GM12874 (cell line): ENCODE measurements around the gene LTBP2.

ENCODE experiments used
- TF ChIP-seq, protein P1 (sequence below): IDR thresholded peaks from 2 replicates; pipeline ENCODE4 v1.5.1; 2011; ENCODE audit warnings: low read depth, mild to moderate bottlenecking, control low read depth, low read length, moderate library complexity; ENCODE audit not compliant: insufficient read depth

The LTBP2 gene

DNA sequence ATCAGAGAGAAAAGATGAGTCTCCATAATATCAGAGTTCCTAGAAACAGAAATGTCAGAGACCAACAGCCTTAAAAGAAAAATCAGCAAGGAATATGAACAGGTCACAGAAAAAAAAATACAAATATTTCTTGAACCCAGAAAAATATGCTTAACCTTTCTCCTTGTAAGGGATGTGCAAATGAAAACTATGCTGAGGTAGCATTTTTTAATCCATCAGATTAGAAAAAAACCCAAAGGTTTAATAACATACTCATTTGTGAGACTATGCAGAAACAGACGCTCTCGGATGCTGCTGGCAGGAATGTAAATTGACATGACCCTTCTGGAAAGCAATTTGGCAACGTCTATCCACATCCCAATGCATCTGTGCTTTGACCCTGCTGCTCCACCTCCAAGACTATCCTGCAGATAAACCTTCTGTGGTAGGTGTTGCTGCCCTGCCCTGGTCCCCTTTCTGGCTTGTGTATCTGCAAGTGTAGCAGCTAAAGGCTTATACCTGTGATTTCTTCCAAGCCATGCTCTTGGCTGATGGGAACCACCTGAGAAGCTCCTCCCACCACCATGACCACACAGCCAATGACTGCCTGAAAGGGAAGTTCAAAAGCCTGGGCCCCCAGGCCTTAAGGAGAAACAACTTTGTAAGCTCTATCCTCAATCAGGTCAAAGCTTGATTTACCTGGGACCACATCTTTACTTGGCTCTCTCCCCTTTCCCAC lies 49.4 kb downstream of the LTBP2 start:
- TF ChIP-seq, protein P1, sequence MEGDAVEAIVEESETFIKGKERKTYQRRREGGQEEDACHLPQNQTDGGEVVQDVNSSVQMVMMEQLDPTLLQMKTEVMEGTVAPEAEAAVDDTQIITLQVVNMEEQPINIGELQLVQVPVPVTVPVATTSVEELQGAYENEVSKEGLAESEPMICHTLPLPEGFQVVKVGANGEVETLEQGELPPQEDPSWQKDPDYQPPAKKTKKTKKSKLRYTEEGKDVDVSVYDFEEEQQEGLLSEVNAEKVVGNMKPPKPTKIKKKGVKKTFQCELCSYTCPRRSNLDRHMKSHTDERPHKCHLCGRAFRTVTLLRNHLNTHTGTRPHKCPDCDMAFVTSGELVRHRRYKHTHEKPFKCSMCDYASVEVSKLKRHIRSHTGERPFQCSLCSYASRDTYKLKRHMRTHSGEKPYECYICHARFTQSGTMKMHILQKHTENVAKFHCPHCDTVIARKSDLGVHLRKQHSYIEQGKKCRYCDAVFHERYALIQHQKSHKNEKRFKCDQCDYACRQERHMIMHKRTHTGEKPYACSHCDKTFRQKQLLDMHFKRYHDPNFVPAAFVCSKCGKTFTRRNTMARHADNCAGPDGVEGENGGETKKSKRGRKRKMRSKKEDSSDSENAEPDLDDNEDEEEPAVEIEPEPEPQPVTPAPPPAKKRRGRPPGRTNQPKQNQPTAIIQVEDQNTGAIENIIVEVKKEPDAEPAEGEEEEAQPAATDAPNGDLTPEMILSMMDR, result no peak

DNA sequence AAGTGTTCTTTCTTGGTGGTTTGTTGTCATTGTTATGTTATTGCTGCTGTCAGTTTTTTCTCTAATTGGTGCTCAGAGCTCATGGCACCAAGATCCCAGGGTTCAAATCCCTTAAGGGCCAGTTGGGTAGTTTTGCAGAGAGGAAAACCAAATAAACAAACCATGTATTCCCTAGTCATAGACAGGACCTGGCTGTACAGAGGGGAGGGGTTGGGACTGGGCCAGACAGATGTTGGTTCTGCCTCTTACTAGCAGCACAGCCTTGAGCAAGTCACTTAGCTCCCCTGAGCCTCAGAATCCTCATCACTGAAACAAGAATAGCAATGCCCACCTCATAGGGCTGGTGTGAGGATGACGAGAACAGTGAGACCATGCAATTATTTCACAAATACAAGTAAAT lies 53.4 kb downstream of the LTBP2 start:
- TF ChIP-seq, protein P1, result no peak

DNA sequence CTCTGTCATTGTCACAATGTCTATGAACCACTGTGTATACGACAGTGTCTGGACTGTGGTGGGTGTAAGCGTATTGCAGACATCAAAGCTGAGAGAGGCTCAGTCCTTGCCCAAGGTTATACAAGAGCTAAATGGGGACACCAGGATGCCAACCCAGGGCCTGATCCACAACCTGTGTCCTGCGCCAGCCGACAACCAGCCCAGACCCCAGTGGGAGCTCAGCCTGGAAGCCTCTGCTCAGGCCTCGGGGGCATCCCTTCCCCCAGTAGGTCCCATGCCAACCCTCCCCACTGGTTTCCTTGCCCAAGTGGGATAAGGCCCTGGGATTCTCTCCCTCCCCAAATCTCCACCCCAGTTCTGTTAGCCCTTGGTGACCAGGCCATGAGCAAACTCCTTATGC lies 54.3 kb downstream of the LTBP2 start:
- TF ChIP-seq, protein P1, result no peak

DNA sequence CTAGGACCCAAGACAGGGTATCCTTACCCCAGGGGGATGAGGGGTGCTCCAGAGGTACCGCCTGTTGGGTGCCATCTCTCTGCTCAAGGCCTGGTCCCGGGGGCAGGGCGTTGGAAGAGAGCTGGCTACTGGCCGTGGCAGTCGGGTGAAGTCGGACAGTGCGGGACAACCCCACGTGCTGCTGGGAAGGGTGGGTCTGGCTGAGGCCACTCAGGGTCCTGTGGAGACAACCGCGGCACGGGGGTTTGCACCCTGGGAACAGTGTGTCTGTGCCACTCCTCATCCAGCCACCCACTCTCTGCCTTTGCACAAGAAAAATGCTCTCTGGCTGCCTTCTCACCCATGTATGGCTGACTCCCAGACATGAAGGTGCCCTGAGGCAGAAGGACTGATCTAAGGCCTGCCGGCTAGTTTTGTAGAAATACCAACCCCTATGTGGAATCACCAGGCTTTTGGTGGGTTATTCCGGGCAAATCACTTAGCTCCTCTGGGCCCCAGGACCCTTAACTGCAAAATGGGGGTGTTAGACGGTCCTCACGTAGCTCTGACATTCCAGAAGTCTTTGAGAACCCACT lies 56.5 kb downstream of the LTBP2 start:
- TF ChIP-seq, protein P1, result no peak

DNA sequence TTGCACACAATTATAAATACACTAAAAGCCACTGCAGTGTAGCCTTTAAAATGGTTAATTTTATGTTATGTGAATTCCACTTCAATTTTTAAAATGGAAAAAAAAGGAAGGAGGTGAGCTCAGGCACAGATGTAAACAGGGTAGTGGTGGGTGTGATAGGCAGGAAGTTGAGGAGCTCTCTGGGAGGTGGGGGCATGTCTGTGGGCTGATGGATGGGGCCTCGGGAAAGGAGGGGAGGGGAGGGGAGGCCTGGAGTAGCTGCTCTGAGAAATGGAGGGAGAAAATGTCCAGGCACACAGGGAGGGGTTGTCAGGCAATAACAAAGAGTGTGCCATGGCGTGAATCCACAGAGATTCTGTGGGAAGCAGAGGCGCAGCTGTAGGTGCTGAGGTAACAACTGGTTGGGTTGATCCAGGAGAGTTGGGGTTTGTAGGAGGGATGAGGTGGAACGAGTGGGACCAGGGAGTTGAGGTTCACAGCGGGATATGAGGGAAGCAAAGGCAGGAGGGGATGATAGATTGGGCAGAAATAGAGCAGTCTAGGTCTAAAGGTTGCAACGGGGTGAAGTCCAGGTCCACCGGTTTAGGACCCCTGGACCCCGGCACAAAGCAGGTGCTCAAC lies 57.2 kb downstream of the LTBP2 start:
- TF ChIP-seq, protein P1, result no peak

DNA sequence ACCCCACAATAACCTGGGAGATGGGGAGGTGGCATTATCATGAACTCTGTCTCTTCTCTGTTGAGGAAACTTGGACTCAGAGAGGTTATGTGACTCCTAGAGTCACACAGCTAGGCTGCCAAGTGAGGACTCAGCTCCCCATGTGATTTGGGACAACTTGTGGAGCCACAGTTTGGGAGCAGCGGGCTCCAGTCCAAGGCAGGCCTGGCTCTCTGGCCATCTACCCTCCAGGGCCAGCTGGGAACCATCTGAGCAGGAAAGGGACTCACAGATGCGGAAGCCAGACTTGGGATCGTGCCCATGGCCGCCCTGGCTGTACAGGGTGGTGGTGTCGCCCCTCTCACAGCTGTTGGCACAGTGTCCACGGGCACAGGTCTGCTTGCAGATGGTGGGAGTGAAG lies 59.4 kb downstream of the LTBP2 start:
- TF ChIP-seq, protein P1, result no peak

DNA sequence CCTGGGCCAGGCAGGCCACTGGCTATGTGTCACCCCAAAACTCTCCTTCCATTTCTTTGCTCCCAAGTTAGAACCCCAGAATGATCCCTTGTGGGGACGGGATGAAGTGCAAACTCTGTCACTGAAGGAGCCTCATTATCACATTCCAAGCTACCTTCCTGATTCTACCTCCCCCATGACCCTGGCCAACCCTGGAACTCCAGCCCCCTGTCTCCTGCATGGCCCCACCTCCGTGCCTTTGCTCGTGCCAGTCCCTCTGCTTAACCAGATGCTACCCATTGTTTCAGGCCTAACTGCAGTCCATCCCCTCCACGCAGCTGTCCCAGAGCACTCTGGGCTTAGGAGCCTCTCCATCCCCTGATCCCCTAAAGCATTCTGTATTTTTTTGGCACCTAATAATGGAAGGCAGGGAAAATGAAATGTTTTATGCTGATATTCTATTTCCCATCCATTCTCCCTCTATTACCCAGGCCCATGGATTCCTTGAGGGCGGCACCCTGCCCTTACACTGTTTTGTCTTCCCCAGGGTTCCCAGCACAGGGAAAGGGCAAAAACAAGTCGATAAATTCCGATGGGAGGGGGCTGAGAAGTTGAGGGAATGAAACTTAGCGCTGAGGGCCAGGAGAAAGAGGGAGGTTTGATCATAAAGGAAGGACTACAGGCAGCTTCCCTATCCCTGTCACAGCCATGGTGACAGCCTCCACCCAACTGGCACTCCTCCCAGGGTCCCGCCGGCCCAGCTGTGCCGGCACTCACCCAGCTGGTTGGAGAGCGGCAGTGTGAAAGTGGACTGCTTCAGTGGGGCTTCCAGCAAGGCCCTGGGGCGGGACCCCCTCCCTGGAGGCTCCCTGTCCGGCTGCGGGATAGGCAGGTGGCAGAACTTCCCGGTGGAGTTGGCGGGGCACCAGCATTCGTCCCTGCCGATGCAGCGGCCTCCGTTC lies 60.3 kb downstream of the LTBP2 start:
- TF ChIP-seq, protein P1, result no peak
